Measurements from ENCODE around the gene BMP3. TPM values are rescaled to one million over a fixed set of nuclear protein-coding genes. Genes with fewer than 3 reads are reported as not detected.

The BMP3 gene
- total and polyA plus RNA-seq, 2 donors (not counting 3 experiments of a cell fraction or from before 2014, with no cell fraction given), result not detected

DNA sequence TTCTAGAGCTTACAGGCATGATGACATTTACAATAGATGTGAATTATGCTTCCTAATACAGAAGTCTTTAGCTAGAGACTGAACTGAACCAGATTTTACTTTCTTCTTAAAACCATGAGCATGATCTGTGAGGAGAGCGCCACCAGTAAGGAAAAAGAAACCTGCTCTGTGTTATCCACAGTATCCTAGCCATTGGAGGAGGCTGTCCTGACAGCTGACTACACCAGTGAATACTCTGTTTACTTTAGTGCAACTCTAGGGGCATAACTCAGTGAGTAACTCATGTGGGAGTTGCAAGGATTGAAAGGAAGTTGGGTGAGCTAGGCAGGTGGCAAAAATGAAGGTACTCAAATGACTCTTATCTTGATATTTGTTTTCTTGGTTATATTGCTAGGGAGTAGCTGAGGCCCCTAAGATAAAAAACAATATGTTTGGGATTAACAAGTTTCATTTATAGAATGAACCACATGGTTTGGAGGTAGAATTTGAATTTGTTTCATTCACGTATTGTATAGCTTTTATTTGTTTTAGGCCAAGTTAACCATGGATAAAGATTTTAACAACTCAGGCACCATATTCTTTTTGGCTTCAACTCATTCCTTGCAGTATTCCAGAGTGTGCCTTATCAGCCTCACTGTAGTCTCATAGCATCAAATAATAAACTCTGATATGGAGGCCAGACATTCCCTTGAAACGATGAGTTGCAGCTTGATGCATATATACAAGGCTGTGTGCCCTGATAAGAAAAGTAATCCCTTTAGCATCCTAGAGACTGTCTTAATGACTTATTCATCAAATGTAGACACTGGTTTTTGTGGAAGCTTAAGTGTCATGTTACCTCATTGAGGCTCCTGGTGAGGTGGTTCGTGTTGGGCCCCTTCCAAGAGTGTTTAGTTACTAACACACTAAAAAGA is 2.5 kb downstream of the BMP3 start:
- TF ChIP-seq POLR2AphosphoS5 (IDR thresholded peaks at IDR 0.05; ENCODE audit: insufficient read depth, low read depth, low read length), result no peak
- no peak for TF ChIP-seq EZH2 (IDR thresholded peaks at IDR 0.05; ENCODE audit: borderline replicate concordance, low read depth, low read length, severe bottlenecking)
- TF ChIP-seq POLR2A (IDR thresholded peaks at IDR 0.05; ENCODE audit: low read depth, low read length), result no peak
- no peak for TF ChIP-seq GATA2 (IDR thresholded peaks at IDR 0.05; ENCODE audit: insufficient read depth, insufficient read length, low read depth, low read length)
- TF ChIP-seq MYC (IDR thresholded peaks at IDR 0.05; ENCODE audit: low read depth, low read length), result no peak
- TF ChIP-seq JUN (IDR thresholded peaks at IDR 0.05; ENCODE audit: borderline replicate concordance, insufficient read depth, insufficient read length, low read depth), result no peak
- TF ChIP-seq FOS (IDR thresholded peaks at IDR 0.05; ENCODE audit: borderline replicate concordance, insufficient read depth, low read length), result no peak
- TF ChIP-seq, protein P1, sequence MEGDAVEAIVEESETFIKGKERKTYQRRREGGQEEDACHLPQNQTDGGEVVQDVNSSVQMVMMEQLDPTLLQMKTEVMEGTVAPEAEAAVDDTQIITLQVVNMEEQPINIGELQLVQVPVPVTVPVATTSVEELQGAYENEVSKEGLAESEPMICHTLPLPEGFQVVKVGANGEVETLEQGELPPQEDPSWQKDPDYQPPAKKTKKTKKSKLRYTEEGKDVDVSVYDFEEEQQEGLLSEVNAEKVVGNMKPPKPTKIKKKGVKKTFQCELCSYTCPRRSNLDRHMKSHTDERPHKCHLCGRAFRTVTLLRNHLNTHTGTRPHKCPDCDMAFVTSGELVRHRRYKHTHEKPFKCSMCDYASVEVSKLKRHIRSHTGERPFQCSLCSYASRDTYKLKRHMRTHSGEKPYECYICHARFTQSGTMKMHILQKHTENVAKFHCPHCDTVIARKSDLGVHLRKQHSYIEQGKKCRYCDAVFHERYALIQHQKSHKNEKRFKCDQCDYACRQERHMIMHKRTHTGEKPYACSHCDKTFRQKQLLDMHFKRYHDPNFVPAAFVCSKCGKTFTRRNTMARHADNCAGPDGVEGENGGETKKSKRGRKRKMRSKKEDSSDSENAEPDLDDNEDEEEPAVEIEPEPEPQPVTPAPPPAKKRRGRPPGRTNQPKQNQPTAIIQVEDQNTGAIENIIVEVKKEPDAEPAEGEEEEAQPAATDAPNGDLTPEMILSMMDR (IDR thresholded peaks at IDR 0.05; ENCODE audit: extremely low read depth in 1 of 2, insufficient read depth in 1 of 2, low read depth in 1 of 2, low read length in 2 of 2), result no peak
- no TSS peak for BruUV-seq (replicated peaks)
- ChIA-PET POLR2A (no interaction called here), CTCF (interaction anchor here (1.1 to 1.4 kb wide), 2 partner anchors 37 to 671 kb away, joined by 3 to 4 read pairs; no protein-coding TSS in a partner anchor)
- H3K9ac ChIP-seq (replicated peaks; ENCODE audit: extremely low read depth, insufficient read depth, low read length), result no peak overlapping the region
- FAIRE-seq, result no peak
- no peak overlapping the region for H3K4me2 ChIP-seq (ENCODE audit: insufficient read depth, low read length)
- H3K4me3 ChIP-seq (replicated peaks in 1 of 3; ENCODE audit: insufficient read depth in 1 of 3, low read depth in 1 of 3, low read length in 3 of 3), result no peak overlapping the region
- no peaks in the 10 kb centered on the region for H4K20me1 ChIP-seq (replicated peaks; ENCODE audit: control insufficient read depth, extremely low read depth, insufficient read depth, low read length)
- DNase-seq (ENCODE audit: low read depth, low spot score), result no peak
- H3K9me1 ChIP-seq (replicated peaks; ENCODE audit: control insufficient read depth, extremely low read depth, insufficient read depth, low read length), result no peaks in the 10 kb centered on the region
- dilution Hi-C loops (cut with MboI; ENCODE audit: extremely low pct_ligation_motif_present, low sequenced_read_pairs), result no loop called here
- no peaks in the 10 kb centered on the region for H3K4me1 ChIP-seq (ENCODE audit: control insufficient read depth, extremely low read depth, insufficient read depth, low read length)
- no peaks in the 10 kb centered on the region for H3K79me2 ChIP-seq (ENCODE audit: control insufficient read depth, insufficient read depth, low read length)
- H3K9me3 ChIP-seq (replicated peaks; ENCODE audit: control insufficient read depth, insufficient read depth, low read length), result no peaks in the 10 kb centered on the region
- H2AFZ ChIP-seq (ENCODE audit: low read depth, low read length), result no peak overlapping the region
- intact Hi-C loops (cut with micrococcal nuclease), result no loop called here
- H3K27ac ChIP-seq (ENCODE audit: insufficient read depth, low read depth, low read length), result no peak overlapping the region
- H3K27me3 ChIP-seq (ENCODE audit: control insufficient read depth in 2 of 2, insufficient read depth in 2 of 2, low read length in 2 of 2), result peaks cover 15 to 29% of the 10 kb centered on the region in 2 experiments
- H3K36me3 ChIP-seq (ENCODE audit: control insufficient read depth in 2 of 2, extremely low read depth in 1 of 2, insufficient read depth in 2 of 2, low read length in 2 of 2), result no peaks in the 10 kb centered on the region

Measured in endothelial cell of umbilical vein (primary cell).